BE2C (cell line): Measurements from ENCODE around the gene TRMT112.
A peak's percentile ranks its signal among the peaks of the same experiment; 100 is the strongest.

Source experiments
- DNase-seq: peaks from one replicate; pipeline ENCODE4 v3.0.0-alpha.2; 2020
- H3K27me3 ChIP-seq: fragments of 250-450 bp; sonication (Bioruptor Pico); 2 replicates; pipeline ENCODE4 v1.5.1; 2020; ENCODE audit warnings: mild to moderate bottlenecking
- H3K36me3 ChIP-seq: fragments of 250-450 bp; sonication (Bioruptor Pico); 2 replicates; pipeline ENCODE4 v1.5.1; 2020; ENCODE audit warnings: mild to moderate bottlenecking
- H3K4me1 ChIP-seq: fragments of 250-450 bp; sonication (Bioruptor Pico); 2 replicates; pipeline ENCODE4 v1.5.1; 2020
- H3K4me3 ChIP-seq: 2 replicates; pipeline ENCODE4 v1.5.1; 2011; ENCODE audit warnings: low read depth, low read length
- H3K9me3 ChIP-seq: fragments of 250-450 bp; sonication (Bioruptor Pico); 2 replicates; pipeline ENCODE4 v1.5.1; 2020
- TF ChIP-seq, protein P1 (sequence below): IDR thresholded peaks from 2 replicates; pipeline ENCODE4 v1.5.1; 2012; ENCODE audit warnings: mild to moderate bottlenecking, low read depth, low read length

Gene TRMT112

DNA sequence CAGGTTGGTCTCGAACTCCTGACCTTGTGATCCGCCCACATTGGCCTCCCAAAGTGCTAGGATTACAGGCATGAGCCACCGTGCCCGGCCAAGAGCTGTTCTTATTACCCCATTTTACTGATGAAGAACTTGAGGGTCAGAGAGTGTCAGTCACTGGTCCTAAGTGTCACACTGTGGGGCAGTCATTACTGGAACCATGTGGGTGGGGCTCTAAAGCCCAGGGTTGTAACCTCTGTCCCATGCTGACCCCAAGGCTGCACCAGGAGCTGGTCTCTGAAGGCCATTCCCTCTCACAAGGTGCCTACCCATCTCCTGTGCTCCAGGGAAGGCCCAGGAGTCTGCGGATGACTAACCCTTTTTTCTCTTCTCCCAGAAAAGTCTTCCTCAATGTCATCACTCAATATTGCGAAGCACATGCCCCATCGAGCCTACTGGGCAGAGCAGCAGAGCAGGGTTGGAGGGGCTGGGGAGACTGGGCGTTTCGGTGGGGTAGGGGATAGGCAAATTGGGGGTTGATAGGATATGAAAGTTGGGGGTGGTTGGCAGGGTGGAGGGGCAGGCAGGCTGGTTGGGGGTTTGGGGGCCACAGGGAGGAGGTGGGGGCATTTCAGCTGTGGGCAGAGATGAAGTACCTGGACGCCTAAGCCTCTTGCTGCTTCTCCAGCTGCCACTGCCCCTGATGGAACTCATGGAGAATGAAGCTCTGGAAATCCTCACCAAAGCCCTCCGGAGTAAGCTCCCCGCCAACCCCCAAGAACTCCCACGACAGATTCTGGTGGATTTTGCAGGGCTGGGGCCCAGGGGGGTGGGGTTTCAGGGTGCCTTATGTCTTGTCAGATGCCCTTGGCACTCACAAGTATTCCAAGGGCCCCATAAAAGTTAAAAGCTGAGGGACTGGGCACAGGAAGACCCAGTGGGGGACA is 14.0 kb downstream of the TRMT112 start:
- no peak for DNase-seq
- H3K36me3 ChIP-seq: no peaks in the 10 kb centered on the region
- TF ChIP-seq, protein P1, sequence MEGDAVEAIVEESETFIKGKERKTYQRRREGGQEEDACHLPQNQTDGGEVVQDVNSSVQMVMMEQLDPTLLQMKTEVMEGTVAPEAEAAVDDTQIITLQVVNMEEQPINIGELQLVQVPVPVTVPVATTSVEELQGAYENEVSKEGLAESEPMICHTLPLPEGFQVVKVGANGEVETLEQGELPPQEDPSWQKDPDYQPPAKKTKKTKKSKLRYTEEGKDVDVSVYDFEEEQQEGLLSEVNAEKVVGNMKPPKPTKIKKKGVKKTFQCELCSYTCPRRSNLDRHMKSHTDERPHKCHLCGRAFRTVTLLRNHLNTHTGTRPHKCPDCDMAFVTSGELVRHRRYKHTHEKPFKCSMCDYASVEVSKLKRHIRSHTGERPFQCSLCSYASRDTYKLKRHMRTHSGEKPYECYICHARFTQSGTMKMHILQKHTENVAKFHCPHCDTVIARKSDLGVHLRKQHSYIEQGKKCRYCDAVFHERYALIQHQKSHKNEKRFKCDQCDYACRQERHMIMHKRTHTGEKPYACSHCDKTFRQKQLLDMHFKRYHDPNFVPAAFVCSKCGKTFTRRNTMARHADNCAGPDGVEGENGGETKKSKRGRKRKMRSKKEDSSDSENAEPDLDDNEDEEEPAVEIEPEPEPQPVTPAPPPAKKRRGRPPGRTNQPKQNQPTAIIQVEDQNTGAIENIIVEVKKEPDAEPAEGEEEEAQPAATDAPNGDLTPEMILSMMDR: no peak
- H3K4me1 ChIP-seq: no peaks in the 10 kb centered on the region
- no peak overlapping the region for H3K4me3 ChIP-seq
- no peaks in the 10 kb centered on the region for H3K9me3 ChIP-seq
- H3K27me3 ChIP-seq: peaks cover 24% of the 10 kb centered on the region

GRCh38 chr11:64299847-64300648 is 17.3 kb downstream of the TRMT112 start, which contains the start of gene CATSPERZ:
Gene CATSPERZ (plus strand): TSS chr11:64300358. CDS start chr11:64300411, 53 bp downstream.
- no peaks in the 10 kb centered on the region for H3K36me3 ChIP-seq
- peak within 1 kb of the TSS; percentile 34 for H3K4me3 ChIP-seq
- H3K4me1 ChIP-seq: no peaks in the 10 kb centered on the region
- no peaks in the 10 kb centered on the region for H3K9me3 ChIP-seq
- DNase-seq: no peak
- TF ChIP-seq, protein P1: no peak
- H3K27me3 ChIP-seq: peaks cover 41% of the 10 kb centered on the region

- no peaks in the 10 kb centered on the region for H3K9me3 ChIP-seq
- 0 out of 2 replicates have a peak overlapping the region, but pooled peaks have one; percentile 11 for H3K4me3 ChIP-seq
- DNase-seq: no peak
- H3K36me3 ChIP-seq: no peaks in the 10 kb centered on the region
- peaks cover 41% of the 10 kb centered on the region for H3K27me3 ChIP-seq
- no peaks in the 10 kb centered on the region for H3K4me1 ChIP-seq
- TF ChIP-seq, protein P1: no peak
These were observed 18.2 kb downstream of the TRMT112 start for GRCh38 chr11:64298966-64299846.

GRCh38 chr11:64297699-64298358 is 19.5 kb downstream of the TRMT112 start:
- peaks cover 54% of the 10 kb centered on the region for H3K27me3 ChIP-seq

More at GRCh38 chr11:64297699-64298358, 19.5 kb downstream of the TRMT112 start:
- no peak for DNase-seq
- H3K36me3 ChIP-seq: no peaks in the 10 kb centered on the region
- no peaks in the 10 kb centered on the region for H3K4me1 ChIP-seq
- no peak overlapping the region for H3K4me3 ChIP-seq
- H3K9me3 ChIP-seq: no peaks in the 10 kb centered on the region
- TF ChIP-seq, protein P1: no peak
